Measurements from ENCODE around the gene ZG16B.

Gene ZG16B, protein sequence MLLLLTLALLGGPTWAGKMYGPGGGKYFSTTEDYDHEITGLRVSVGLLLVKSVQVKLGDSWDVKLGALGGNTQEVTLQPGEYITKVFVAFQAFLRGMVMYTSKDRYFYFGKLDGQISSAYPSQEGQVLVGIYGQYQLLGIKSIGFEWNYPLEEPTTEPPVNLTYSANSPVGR

DNA sequence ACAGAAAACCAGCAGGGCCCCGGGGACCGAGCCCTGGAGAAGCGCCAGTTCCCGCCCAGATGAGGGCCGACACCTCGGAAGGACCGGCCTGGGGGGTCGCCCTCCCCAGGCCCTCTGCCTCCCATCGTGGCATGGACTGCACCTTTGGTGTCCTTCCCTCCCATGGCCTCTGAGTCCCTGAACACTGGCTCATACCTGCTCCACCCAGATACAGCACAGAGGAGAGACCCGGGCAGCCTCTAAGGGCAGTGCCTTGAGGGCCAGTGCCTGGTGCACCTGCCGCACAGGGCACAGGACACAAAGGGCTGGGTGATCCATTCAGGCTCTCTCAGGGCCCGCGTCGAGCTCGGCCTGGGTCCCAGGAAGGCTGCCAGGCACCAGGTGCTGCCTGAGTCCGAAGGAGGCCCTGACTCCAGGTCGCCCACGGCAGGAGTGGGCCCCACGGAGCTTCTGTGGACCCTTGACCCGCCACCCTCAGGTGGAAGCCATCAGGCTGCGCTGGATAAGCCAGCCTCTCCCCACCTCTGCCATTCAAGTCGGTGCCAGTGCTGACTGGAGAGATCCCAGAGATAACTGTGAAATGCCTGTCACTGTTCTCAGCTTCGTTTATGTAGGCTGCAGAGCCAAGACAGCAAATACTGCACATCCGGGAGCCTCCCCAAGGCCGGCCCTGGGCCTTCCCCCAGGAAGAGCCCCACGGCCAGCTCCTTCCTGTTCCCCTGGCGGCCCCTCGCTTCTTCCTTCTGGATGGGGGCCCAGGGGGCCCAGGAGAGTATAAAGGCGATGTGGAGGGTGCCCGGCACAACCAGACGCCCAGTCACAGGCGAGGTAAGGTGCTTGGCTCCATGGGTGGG lies at the start of gene ZG16B:
ZG16B (plus strand) TSS at position 803 of the 854 bp plus-strand sequence. CDS start 139 bp downstream, outside the sequence.
- no peak for DNase-seq

DNA sequence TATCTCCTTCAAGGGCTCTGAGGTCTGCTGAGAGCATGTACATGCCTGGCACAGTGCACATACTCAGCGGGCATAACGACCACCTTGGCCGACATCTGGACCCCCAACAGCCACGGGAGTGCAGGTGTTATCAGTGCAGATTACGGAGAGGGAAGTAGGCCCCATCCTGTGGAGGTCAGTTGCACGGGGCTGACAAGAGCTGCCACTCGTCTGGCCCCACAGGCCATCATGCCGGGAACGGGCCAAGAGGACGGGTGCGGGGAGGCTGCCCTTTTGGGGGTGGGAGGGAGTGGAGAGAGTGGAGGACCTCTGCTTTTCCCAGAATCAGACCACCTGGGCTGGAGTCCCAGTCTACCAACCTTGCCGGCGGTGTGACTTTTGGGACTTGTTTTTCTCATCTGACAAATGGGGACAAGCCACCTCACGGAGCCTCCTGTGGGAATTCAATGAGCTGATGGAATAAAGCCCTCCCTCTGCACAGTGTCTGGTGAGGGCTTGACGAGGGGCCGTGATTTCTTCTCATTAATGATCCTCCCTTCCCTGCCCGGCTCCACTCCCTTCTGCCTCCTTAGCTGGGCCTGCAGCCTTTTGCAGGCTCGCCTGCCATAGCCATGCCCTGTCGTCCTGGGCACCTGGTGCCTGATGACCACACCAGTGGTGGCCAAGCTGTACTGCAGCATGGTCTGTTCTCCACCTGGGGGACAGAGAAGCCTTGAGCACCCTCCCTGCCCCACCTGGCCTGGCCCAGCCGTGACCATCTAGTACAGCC lies 47.3 kb upstream of the ZG16B start:
- DNase-seq, result no peak

- DNase-seq, result no peak
Observed at GRCh38 chr16:2783581-2784357, 46.3 kb upstream of the ZG16B start.

DNA sequence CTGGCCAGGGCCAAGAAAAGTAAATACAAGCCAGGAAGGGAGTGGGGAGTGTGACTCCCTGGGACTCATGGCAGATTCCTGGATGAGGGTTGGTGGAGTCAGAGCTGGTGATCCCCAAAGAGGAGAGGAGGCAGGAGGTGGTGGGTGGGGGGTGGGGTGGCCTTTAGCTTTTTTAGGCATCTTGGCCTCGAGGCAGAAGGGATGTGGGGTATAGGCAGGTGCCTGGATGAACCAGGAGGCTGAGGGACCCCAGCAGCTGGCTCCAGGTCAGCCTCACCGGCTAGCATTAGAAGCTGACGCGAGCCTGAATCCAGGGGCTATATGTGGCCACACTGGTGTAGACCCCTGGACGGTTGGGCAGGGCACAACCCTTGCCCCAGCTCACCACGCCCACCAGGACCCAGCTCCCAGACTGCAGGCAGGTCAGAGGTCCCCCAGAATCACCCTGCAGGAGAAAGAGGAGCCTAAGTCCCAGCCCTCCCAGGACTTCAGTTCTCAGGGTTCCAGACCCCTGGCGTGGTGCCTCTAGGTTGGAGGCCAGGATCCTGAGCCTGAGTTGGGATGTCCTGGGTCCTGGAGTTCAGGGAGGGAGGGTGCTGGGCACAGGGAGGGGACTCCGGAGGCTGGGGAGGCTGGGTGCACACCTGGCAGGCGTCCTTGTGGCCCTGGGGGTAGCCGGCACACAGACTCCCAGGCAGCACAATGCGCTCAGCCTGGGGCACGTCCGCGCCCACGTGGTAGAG lies 45.6 kb upstream of the ZG16B start:
- DNase-seq, result no peak

DNA sequence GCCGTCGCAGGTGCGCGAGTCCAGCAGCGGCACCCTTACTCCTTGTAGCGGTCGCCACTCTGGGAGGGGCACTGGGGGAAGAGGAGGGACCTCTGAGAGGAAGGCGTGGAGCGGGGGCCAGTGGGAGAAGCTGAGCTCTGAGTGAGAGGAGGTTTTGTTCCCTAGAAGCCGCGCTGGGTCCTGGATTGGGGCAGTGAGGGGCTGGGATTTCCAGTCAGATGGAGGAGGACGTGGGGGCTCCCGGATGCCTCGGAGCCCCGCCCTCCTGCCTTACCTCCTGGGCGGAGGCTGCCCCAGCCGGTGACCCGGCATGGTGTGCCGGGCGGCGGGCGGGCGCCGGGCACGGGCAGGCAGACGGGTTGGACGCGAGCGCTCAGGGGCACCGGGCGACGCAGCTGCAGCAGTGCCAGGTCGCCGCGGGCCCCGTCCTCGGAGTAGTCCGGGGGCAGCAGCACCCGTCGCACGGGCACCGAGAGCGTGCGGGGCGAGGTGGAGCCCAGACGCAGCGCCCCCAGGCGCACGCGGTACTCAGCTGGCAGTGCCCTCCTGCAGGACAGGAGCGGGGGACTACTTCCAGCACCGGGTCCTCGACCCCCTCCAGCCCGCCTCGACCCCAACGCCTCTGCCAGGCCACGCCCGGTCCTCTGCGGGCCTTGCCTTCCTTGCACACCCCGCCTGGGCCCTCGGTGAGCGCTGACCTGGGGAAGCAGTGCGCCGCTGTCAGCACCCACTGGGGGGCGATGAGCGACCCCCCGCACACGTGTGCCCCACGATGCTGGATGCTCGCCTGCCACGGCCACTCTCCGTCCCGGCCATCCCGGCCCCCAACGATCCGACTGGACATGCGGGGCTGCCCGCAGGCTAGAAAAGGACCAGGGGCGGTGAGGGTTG lies 44.8 kb upstream of the ZG16B start:
- DNase-seq, result peak; percentile 38

DNA sequence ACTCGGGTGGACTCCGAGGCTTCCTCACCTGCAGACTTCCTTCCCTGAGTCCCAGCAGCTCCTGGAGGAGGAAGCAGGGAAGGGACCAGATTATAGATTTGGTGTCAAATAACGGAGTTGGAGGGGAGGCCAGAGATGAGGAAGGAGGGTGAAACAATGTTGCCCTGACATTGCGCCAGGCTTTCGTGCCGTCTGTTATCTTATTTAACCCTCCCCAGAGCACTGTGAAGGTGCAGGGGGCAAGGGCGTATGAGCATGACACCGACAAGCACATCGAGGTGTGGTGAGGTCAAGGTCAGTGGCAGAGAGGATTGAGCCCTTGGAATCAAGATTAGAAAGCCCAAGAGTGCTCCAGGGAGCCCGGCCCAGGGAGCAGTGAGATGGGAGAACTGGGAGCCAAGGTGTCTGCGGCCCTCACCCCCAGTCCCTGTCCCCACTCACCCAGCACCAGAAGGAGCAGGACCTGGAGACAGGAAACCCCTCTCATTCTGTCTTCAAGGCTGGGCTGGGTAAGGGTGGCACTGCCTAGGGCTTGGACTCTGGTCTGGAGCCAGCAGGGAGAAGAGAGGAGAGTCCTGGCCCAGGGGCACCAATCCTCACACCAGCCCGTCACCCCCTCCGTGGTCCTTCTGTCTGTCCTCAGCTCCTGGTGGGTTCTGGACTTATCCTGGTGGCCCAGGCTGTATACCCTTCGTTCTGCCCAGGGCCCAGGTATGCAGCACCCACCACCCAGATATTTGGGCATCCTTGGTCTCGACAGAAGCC lies 43.9 kb upstream of the ZG16B start:
- no peak for DNase-seq

DNA sequence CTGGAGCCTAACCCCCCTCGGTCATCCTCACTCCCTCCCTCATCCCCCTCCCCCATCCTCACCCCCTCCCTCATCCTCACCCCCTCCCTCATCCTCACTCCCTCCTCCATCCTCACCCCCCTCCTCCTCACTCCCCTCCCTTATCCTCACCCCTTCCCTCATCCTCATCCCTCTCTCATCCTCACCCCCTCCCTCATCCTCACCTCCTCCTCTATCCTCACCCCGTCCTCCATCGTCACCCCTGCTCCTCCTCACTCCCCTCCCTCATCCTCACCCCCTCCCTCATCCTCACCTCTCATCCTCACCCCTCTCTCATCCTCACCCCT lies 43.3 kb upstream of the ZG16B start:
- no peak for DNase-seq

- no peak for DNase-seq
Observed at GRCh38 chr16:2787406-2787805, 42.7 kb upstream of the ZG16B start, which contains the start of gene PRSS33. Gene PRSS33 (minus strand): TSS chr16:2787560. CDS start chr16:2786547, 1,013 bp downstream.

- DNase-seq, result no peak
Observed at GRCh38 chr16:2787961-2788360, 42.1 kb upstream of the ZG16B start.

- no peak for DNase-seq
Observed at GRCh38 chr16:2790631-2791030, 39.5 kb upstream of the ZG16B start.

GRCh38 chr16:2791174-2791573 lies 38.9 kb upstream of the ZG16B start:
- DNase-seq, result no peak

- DNase-seq, result no peak
Observed at GRCh38 chr16:2792940-2793339, 37.2 kb upstream of the ZG16B start.

DNA sequence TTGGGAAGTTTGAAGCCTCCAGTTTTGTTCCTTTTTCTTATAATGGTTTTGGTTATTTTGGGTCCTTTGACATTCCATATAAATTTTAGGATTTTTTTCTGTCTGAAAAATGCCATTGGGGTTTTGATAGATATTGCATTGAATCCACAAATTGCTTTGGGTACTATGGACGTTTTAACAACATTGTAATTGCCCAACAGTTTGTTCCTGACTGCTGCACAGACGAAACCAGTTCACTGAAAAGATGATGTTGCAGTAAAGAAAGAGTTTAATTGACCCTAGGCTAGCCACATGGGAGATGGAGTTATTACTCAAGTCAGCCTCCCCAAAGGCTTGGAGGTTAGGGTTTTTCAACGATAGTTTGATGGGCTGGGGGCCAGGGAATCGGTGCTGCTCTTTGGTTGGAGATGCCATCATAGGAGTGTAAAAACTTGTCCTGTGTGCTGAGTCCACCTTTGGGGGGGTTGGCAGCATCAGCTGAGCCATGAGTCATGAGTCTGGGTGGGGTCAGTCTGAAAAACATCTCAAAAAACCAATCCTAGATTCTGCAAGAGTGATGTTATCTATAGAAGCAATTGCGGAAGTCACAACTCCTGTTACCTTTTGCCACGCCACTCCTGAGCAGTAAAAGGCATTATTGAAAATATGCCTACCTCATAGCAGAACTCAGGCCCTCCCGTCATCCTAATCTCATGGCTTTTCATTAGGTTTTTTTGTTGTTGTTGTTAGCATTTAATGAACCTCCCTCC lies 34.5 kb upstream of the ZG16B start:
- DNase-seq, result no peak

- no peak for DNase-seq
Observed at GRCh38 chr16:2798723-2799204, 31.3 kb upstream of the ZG16B start.

- no peak for DNase-seq
Observed at GRCh38 chr16:2799205-2799858, 30.8 kb upstream of the ZG16B start.

GRCh38 chr16:2799859-2800226 lies 30.3 kb upstream of the ZG16B start:
- DNase-seq, result no peak

DNA sequence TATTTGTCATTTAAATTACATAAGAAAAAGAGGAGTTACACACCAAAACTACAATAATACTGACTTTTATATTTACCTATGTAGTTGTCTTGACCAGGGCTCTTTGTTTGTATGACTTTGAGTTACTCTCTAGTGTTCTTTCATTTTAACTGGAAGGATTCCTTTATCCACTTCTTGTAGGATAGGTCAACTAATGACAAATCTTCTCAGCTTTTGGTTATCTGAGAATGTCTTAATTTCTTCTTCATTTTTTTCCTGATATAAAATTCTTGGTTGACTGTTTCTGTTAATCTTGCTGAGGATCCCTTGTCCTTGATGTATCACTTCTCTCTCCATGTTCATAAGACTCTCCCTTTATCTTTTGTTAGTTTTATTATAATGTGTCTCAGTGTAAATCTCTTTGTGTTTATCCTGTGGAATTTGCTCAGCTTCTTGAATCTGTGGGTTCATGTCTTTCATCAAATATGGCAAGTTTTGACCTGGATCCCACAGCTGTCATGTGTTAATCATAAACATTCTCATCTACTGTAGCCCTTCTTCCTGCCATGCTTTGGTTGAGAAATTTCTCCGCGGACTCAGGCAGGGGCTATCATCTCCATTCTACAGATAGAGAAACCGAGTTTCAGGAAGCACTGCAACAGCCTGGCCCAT lies 26.4 kb upstream of the ZG16B start:
- no peak for DNase-seq

DNA sequence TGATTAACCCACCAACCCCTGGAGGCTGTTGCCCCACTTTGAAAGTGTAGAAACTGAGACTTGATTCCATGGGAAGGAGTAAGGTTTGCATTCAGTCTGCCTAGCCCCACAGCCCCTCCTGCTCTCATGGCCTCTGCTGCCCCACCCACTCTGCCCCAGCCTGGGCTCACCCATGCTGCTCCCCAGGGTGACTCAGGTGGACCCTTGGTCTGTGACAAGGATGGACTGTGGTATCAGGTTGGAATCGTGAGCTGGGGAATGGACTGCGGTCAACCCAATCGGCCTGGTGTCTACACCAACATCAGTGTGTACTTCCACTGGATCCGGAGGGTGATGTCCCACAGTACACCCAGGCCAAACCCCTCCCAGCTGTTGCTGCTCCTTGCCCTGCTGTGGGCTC lies 25.4 kb upstream of the ZG16B start:
- DNase-seq, result no peak

All from activated naive CD4-positive, alpha-beta T cell treated with Interleukin-2 at 50 U/mL for 16 hours (primary cell).